Loucy (cell line): ENCODE results near the gene PRPS1.
"Not testable (repeated sequence)": the region's sequence is repeated elsewhere in the genome, so short reads cannot be mapped to it uniquely, and the experiment has no call there.

Experiments used
- H2AFZ ChIP-seq: fragments of 200-600 bp; sonication (generic); 2 replicates; pipeline ENCODE4 v1.6.0; 2016; ENCODE audit warnings: antibody characterized with exemption, mild to moderate bottlenecking, low read length, moderate library complexity
- H3F3A ChIP-seq: fragments of 200-600 bp; 2 replicates; pipeline ENCODE4 v1.6.0; 2016; ENCODE audit warnings: antibody characterized with exemption, low read depth, mild to moderate bottlenecking
- H3K27me3 ChIP-seq: fragments of 200-600 bp; sonication (generic); 2 replicates; pipeline ENCODE4 v1.6.1; 2014; ENCODE audit warnings: low read length, mild to moderate bottlenecking; ENCODE audit not compliant: insufficient read depth, poor library complexity, severe bottlenecking
- H3K36me3 ChIP-seq: fragments of 200-600 bp; sonication (generic); 2 replicates; pipeline ENCODE4 v1.6.1; 2016; ENCODE audit warnings: low read length; ENCODE audit not compliant: insufficient read depth
- H3K4me1 ChIP-seq: fragments of 200-600 bp; sonication (generic); 2 replicates; pipeline ENCODE4 v1.5.1; 2014; ENCODE audit warnings: low read length, mild to moderate bottlenecking; ENCODE audit not compliant: insufficient read depth, poor library complexity, severe bottlenecking
- H3K4me2 ChIP-seq: fragments of 200-600 bp; sonication (generic); 2 replicates; pipeline ENCODE4 v1.6.0; 2014; ENCODE audit warnings: antibody characterized with exemption, low read length, low read depth, mild to moderate bottlenecking; ENCODE audit not compliant: poor library complexity, severe bottlenecking
- H3K4me3 ChIP-seq: fragments of 200-600 bp; sonication (generic); 2 replicates; pipeline ENCODE4 v1.5.1; 2014; ENCODE audit warnings: low read length, mild to moderate bottlenecking, mixed read lengths; ENCODE audit not compliant: poor library complexity, severe bottlenecking
- H3K79me2 ChIP-seq: fragments of 200-600 bp; sonication (generic); 2 replicates; pipeline ENCODE4 v1.6.1; 2014; ENCODE audit warnings: low read length; ENCODE audit not compliant: insufficient read depth
- H3K9ac ChIP-seq: fragments of 200-600 bp; sonication (generic); 2 replicates; pipeline ENCODE4 v1.6.0; 2014; ENCODE audit warnings: mild to moderate bottlenecking, low read depth, low read length, moderate library complexity; ENCODE audit not compliant: poor library complexity, severe bottlenecking
- H3K9me2 ChIP-seq: fragments of 200-600 bp; sonication (generic); replicated peaks from 2 replicates; pipeline ENCODE4 v1.6.1; 2016; ENCODE audit warnings: low read depth, low read length, mixed read lengths
- H3K9me3 ChIP-seq: fragments of 200-600 bp; sonication (generic); 2 replicates; pipeline ENCODE4 v1.6.1; 2014; ENCODE audit warnings: mild to moderate bottlenecking, antibody characterized with exemption, low read length, low read depth; ENCODE audit not compliant: insufficient read depth
- H4K20me1 ChIP-seq: fragments of 200-600 bp; sonication (generic); 2 replicates; pipeline ENCODE4 v1.6.0; 2014; ENCODE audit warnings: antibody characterized with exemption, low read length, mild to moderate bottlenecking; ENCODE audit not compliant: insufficient read depth, poor library complexity, severe bottlenecking
- CTCF ChIP-seq: fragments of 200-600 bp; sonication (generic); conservative IDR thresholded peaks from 2 replicates; pipeline ENCODE4 v1.5.1; 2014; ENCODE audit warnings: mild to moderate bottlenecking, antibody characterized with exemption, low read length
- EZH2phosphoT487 ChIP-seq: fragments of 200-600 bp; IDR thresholded peaks from 2 replicates; pipeline ENCODE4 v1.6.1; 2018; ENCODE audit warnings: antibody characterized with exemption, mild to moderate bottlenecking, moderate library complexity, borderline replicate concordance

The PRPS1 gene

DNA sequence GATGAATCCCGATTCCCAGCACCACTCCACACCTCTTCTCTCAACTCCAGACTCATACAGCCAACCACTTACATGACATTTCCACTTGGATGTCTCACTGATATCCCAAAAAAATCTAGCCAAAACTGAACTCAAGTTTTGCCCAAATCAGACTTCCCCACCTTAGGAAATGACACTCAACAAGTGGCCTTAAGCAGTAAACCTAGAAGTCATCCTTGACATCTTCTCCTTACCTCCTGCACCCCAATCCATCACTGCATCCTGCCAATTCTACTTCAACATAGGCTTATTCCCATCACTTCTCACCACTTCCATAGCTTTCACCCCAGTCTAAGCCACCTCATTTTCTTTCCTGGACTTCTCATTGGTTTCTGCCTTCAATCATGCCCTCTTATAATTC lies 39.1 kb downstream of the PRPS1 start:
- H3K4me1 ChIP-seq = no peaks in the 10 kb centered on the region
- H2AFZ ChIP-seq = no peak overlapping the region
- no peak overlapping the region for H3K9ac ChIP-seq
- peaks cover 3% of the 10 kb centered on the region; the same call in 1 of the 2 replicates for H3K36me3 ChIP-seq
- no peak for TF ChIP-seq EZH2phosphoT487
- no peak for TF ChIP-seq CTCF
- H3K79me2 ChIP-seq = peaks cover 16% of the 10 kb centered on the region; the same call in 1 of the 2 replicates
- H3K4me2 ChIP-seq = no peak overlapping the region
- no peaks in the 10 kb centered on the region for H3K9me3 ChIP-seq
- no peaks in the 10 kb centered on the region for H3K27me3 ChIP-seq
- H3K4me3 ChIP-seq = no peak overlapping the region
- H3F3A ChIP-seq = no peaks in the 10 kb centered on the region
- H3K9me2 ChIP-seq = no peaks in the 10 kb centered on the region
- H4K20me1 ChIP-seq = no peaks in the 10 kb centered on the region

- H3K4me3 ChIP-seq, H3K27me3 ChIP-seq, H2AFZ ChIP-seq, H3F3A ChIP-seq, H4K20me1 ChIP-seq, H3K9me3 ChIP-seq, H3K9ac ChIP-seq, H3K4me1 ChIP-seq, H3K36me3 ChIP-seq, H3K4me2 ChIP-seq, H3K9me2 ChIP-seq: not testable (repeated sequence)
- H3K79me2 ChIP-seq = peaks cover 16% of the 10 kb centered on the region; the same call in 1 of the 2 replicates
Observed at GRCh38 chrX:107668710-107669109, 40.4 kb downstream of the PRPS1 start.

DNA sequence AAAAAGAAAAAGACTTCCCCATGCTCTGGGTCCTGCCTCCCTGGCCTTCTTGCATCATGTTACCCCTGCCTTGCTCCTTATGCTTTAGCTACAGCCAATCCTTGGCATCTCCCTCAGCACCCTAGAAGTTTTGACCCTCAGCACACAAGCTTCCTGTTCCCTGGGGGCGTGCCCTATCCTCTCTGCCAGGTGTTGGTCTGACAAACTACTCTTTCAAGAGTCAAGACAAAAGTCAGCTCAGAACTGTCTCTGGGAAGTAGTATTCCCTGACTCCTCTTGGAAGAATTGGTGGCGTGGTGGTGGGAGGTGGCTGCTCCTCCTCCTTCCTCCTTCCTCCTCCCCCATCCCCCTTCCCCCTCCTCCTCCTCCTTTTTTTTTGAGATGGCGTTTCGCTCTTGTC lies 41.0 kb downstream of the PRPS1 start:
- no peak for TF ChIP-seq CTCF
- TF ChIP-seq EZH2phosphoT487 = no peak
- Histone ChIP-seq H3F3A (peaks cover 7% of the 10 kb centered on the region; the same call in 1 of the 2 replicates), H3K9me3 (no peaks in the 10 kb centered on the region), H4K20me1 (no peaks in the 10 kb centered on the region), H3K27me3 (no peaks in the 10 kb centered on the region), H3K4me3 (no peak overlapping the region), H3K79me2 (peaks cover 16% of the 10 kb centered on the region; the same call in 1 of the 2 replicates), H3K4me1 (peaks cover 9% of the 10 kb centered on the region), H3K36me3 (peaks cover 3% of the 10 kb centered on the region; the same call in 1 of the 2 replicates), H3K4me2 (no peak overlapping the region), H3K9me2 (no peaks in the 10 kb centered on the region), H2AFZ (no peak overlapping the region), H3K9ac (no peak overlapping the region)

DNA sequence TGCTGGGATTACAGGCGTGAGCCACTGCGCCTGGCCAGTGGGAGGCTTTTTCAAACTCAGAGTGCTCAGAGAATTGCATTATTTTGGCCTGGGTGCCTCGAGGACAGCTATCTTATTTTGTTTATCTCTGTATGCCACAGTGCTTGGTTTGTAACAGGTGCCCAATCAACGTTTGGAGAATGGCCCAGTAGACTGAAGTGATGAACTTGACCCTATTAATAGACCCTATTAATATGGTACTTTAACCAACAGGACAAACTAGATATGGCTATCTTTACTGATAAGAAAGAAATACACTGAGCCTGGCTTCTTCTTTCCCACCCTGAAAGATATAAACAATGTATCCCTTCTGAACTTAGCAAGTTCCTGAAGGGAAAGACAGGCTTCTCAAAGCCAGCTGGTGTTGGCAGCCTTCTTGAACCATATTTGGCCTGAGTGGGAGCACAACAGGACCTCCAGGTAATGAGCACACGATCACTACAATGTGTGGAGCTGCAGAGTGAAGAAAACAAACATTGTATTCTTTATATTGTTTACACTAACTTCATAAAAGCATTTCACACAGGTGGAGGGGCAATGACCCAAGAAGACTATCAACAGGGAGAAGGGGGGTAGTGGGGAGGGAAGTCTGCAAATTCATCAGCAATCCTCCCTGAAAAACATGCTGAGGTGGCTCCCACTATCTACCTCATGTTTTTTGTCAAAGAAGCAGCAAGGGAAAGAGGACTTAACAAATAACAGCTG lies 41.7 kb downstream of the PRPS1 start:
- no peak overlapping the region for H3K4me3 ChIP-seq
- peaks cover 17% of the 10 kb centered on the region for H3K4me1 ChIP-seq
- no peaks in the 10 kb centered on the region for H4K20me1 ChIP-seq
- no peak overlapping the region for H3K9ac ChIP-seq
- H3K27me3 ChIP-seq = no peaks in the 10 kb centered on the region
- H3K9me3 ChIP-seq = no peaks in the 10 kb centered on the region
- H3K4me2 ChIP-seq = no peak overlapping the region
- H3K9me2 ChIP-seq = no peaks in the 10 kb centered on the region
- TF ChIP-seq EZH2phosphoT487 (no peak), CTCF (no peak)
- no peaks in the 10 kb centered on the region for H3K36me3 ChIP-seq
- no peak overlapping the region for H2AFZ ChIP-seq
- peaks cover 16% of the 10 kb centered on the region; the same call in 1 of the 2 replicates for H3K79me2 ChIP-seq
- peaks cover 7% of the 10 kb centered on the region; the same call in 1 of the 2 replicates for H3F3A ChIP-seq

- Histone ChIP-seq H3K79me2 (peaks cover 16% of the 10 kb centered on the region; the same call in 1 of the 2 replicates), H3K4me1 (peaks cover 29% of the 10 kb centered on the region)
- not testable (repeated sequence) for H4K20me1 ChIP-seq, H3K4me2 ChIP-seq, H3K4me3 ChIP-seq, H3F3A ChIP-seq, H3K36me3 ChIP-seq, H2AFZ ChIP-seq, H3K9ac ChIP-seq, H3K9me2 ChIP-seq, H3K27me3 ChIP-seq, H3K9me3 ChIP-seq
Observed at GRCh38 chrX:107671256-107671655, 42.9 kb downstream of the PRPS1 start.
